SW480 (cell line): ENCODE results near the gene MAP1LC3B.
A peak's percentile ranks its signal among the peaks of the same experiment; 100 is the strongest.

ENCODE experiments used
- DNase-seq: peaks from one replicate; pipeline ENCODE4 v3.0.0-alpha.2; 2016; ENCODE audit warnings: low spot score

Gene MAP1LC3B

GRCh38 chr16:87409781-87410180 lies 17.6 kb downstream of the MAP1LC3B start:
- DNase-seq, result no peak

GRCh38 chr16:87410530-87410929 lies 18.4 kb downstream of the MAP1LC3B start:
- no peak for DNase-seq

GRCh38 chr16:87410968-87411367 lies 18.8 kb downstream of the MAP1LC3B start:
- no peak for DNase-seq

- DNase-seq, result no peak
Observed at GRCh38 chr16:87411375-87412271, 19.5 kb downstream of the MAP1LC3B start.

- DNase-seq, result no peak
Observed at GRCh38 chr16:87412371-87412995, 20.3 kb downstream of the MAP1LC3B start.

DNA sequence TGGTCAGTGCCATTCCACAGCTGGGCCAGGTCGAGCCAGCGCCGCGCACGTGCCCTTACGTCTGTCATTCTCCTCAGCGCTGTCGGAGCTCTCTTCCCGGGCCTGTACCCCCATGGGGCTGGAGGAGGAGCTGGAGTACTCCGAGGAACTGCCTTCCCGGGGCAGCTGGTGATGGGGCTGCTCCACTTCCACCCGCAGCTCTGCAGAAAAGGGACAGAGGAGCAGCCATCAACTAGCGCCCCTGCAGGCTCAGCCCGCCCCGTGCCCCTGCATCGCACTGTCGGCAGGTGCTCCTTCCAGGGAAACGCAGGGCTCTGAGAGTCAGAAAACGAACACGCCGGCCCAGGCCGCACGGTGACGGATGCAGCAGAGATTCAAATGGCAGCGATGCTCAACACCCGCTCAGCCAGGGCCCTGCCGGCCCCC lies 20.9 kb downstream of the MAP1LC3B start:
- no peak for DNase-seq

- DNase-seq, result no peak
Observed at GRCh38 chr16:87414251-87414680, 22.1 kb downstream of the MAP1LC3B start.

DNA sequence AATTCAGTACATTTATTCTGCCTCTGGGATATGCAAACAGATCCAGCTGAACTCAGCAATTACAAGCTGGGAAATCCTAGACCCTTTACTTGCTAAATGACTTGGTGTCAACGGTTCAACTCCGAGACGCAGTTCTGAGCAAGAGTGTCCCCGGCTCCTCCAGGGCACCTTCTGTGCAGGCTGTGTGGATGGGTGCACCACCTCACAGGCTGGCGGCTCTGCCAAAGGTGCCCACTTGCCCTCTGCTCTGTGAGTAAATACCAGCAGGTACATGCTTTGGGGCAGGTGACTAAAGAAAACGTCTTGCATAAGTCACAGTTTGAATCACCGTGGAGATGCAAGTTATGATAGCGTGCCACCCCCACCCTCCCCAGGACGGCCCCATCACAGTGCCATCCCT lies 23.3 kb downstream of the MAP1LC3B start:
- DNase-seq, result no peak

- DNase-seq, result peak; percentile 21
Observed at GRCh38 chr16:87416826-87417527, 24.8 kb downstream of the MAP1LC3B start.

DNA sequence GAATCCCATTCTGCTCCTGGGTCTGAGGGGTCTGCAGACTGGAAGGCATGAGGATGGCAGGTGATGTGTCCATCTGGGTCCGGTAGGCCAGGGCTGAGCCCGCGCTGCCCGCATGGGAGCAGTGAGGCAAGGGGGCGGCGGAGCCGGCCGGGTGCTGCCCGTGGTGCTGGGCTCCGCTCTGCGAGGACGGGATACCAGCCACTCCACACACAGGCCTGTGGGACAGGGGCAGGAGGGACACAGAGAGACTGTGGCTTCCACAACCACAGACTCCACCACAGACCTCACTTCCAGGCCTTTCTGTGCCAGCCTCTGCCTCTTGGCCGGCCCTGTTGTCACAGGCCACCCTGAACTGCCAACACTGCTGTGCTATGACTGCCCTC lies 25.4 kb downstream of the MAP1LC3B start:
- no peak for DNase-seq

GRCh38 chr16:87418216-87418615 lies 26.1 kb downstream of the MAP1LC3B start:
- DNase-seq, result no peak

DNA sequence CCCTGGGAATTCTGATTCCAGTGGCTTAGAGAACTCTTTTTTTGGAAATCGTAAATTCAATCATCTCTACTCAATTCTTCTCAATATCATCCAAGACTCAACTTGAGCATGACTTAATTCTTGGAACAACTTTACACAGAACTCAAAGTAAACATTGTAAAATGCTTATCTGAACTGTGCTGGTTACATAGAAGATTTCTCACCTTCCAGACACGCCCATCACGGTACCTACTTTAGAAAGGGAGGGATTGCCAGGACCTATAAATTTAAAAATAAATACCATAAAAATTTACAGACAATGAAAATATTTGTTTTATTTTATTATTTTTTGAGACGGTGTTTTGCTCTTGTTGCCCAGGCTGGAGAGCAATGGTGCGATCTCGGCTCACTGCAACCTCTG lies 26.5 kb downstream of the MAP1LC3B start:
- no peak for DNase-seq

DNA sequence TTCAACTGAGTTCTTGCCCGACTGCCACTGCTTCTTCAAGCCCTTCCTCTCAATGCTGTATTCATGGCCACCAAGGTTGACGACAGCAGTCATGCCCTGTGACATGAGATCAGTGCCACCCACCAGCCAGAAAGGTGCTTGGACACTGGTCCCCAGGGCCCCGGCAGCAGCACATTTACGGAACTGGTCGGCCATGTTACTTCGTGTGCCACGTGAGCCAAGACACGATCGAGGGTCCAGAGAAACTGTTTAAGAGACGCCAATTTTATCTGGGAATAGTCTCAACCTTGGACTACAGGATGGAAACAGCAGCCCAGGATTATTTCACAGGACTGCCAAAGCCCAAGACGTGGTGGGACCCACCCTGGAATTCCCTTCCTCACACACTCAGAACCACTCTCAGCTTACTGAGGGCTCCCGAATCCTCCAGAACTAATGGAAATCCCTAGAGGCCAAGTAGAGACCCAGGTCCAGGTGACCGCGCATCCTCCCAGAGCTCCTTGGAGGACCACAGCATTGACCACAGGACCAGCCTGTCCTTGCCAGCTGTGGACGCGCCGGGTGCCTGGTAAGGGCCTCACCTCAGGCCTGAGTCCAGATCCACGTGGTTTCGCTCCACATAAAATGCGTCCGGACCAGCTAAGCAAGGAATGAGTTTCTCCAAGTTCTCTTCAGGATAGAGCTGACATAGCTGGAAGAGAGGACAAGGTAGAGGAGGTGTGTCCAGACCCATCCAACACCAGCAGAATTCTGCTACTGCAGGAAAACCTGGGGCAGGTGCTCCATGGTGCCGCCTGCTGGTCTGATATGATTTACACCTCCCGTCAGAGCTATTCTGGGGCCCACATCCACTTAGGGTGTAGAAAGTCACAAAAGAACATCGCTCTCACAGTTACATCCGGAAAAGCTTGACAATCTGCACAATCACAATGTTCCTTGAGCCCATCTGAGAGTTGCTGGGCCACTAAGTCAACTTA lies 28.2 kb downstream of the MAP1LC3B start:
- no peak for DNase-seq

DNA sequence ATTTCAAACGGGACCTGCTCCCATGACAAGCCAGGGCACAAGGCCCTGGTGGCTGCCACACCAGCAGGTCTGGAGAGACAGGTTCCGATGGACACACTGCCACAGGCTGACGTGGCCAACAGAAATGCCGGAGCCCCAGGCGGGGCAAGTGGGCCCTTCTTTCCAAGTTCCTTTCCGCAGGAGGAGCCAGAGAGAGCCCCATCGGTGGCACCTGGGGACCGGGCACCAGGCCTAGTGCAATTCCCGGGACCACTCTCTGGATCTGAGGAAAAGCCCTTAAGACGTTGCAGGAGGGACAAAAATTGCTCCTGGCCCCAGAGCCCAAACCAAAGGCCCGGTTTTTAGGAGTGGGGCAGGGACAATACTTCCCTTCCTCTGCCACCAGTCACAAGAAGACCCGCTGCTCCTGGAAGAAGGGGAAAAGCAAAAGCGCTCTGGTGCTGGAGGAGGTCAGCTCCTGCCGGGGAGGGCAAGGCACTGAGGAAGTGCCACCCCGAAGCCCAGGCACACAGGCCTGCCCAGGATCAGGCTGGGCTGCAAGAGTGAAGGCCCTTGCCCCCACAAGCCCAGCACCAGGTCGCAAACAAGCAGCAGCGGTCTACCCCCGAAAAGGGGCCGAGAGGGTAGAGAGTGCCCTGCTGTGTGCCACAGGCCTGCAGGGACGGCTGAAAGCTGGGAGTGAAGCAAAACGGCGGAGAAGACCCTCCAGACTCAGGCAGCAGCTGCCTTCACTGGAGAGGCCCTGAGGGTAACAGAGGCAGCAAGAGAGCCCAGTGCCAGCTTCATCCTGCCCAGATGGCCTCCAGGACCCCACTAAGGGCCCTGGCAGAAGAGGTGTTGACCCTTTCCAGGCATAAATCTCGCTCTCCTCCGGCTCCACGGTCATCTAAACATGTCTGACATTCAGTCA lies 29.1 kb downstream of the MAP1LC3B start:
- DNase-seq, result no peak

DNA sequence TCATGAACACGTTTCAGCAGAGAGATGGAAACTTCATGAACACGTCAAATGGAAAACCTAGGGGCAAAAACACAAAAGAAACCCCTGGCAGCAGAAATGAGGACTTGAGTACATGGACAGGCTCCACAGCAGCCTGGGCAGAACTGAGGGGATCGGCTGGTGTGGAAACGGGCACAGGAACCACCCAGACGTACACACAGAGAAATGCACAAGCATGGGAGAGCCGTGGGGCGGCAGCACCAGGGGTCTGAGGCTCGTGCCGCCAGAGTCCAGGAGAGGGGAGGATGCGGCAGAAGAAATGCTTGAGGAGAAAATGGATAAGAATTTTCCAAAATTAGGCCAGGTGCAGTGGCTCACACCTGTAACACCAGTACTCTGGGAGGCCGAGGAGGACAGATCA lies 30.0 kb downstream of the MAP1LC3B start:
- no peak for DNase-seq

DNA sequence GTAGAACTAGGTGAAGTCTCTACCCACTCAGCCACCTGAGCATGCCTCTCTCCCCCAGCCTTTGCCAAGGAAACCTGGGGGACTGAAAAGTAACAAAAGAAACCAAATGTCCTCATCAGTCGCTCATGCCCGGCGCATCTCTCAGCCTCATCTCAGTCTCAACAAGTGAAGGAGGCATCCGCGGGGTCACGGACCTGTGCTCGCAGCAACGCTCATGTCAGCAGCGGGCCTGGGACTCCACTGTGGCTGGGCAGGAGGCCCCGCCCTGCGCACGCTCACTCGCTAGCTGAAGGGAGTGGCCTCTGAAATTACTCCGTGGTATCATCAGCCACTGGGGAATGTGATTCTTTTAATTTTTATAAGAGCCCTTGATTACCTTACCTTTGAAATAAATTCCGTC lies 31.3 kb downstream of the MAP1LC3B start:
- no peak for DNase-seq

GRCh38 chr16:87424266-87424665 lies 32.1 kb downstream of the MAP1LC3B start:
- DNase-seq, result no peak

DNA sequence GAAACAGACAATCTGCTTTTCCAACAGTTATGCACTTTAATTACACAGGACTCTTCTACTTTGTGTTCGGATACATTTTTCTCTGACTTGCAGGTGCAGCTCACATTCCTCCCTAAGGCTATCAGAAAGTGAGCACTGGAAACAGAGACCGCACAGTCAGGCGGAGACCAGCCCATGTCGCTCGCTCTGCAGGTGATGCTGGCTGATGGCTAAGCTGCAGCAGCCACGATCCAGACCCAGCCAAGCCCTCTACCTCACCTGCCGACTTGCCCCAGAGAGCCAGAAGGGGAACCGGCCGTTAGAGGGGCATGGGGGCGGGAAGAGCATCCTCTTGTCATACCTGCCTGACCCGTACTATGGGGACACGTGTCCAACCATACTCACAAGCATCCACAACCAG lies 33.8 kb downstream of the MAP1LC3B start:
- DNase-seq, result no peak

- no peak for DNase-seq
Observed at GRCh38 chr16:87426423-87427215, 34.5 kb downstream of the MAP1LC3B start.

DNA sequence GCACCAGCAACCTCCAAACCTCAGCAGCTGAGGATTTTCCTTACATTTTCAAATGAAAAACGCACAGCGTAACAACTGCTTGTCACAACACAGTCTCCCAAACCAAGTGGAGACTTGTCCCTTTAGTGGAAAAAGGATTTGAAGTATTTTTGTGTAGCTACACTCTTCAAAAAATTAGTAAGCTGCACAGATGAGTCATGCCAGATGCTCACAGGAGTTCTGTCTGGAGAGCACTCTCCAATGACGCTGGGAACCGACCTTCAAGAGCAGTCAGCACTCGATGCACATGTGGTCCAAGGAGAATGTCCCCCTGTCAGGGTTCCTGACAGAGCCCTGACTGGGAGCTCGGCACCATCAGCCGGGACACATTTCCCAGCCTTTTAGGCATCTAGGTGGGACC lies 39.8 kb downstream of the MAP1LC3B start:
- no peak for DNase-seq
